ENCODE data around the gene SMIM41. TPM values are rescaled to one million over a fixed set of nuclear protein-coding genes. Genes with fewer than 3 reads are reported as not detected.

SMIM41 gene
- total and polyA plus RNA-seq, 10 of the 15 experiments (the other 5 are each of a cell fraction or from before 2014, with no cell fraction given) = not detected

DNA sequence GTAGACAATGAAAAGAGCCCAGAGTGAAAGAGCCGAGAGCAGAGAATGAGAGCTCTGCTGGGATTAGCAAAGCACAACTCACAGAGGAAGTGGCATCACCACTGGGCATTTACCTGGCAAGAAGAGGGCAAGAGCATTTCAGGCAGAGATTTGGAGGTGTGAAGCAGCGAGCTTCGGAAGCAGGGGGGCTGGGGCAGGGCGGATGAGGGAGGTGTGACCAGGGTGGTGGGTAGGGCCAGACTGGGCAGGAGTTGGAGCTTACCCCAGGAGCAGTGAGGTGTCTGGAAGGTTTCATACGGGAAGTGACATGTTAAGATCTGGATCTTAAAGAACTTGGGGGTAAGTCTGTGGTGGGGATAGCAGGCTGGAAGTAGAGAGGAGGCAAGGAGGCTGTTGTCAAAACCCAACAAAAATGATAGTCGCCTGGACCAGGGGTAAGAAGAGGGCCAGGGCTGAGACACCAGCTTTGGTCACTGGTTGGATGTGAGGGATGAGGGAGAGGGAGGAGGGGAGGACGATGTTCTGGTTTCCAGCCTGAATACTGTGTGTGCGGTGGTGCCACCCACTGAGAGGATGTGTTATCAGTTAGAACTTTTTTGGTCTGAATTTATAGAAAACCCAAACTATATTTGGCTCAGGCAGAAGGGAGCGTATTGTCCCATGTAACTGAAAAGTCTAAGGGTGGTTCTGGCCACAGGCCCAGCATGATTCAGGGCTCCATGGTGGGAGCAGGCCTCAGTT is 5.2 kb downstream of the SMIM41 start:
- 73% methylated on average over 9 of the region's 9 CpGs for WGBS (ENCODE audit: insufficient coverage, insufficient replicate concordance, low lambda C conversion rate, missing lambda C conversion rate)
- TF ChIP-seq, protein P1, sequence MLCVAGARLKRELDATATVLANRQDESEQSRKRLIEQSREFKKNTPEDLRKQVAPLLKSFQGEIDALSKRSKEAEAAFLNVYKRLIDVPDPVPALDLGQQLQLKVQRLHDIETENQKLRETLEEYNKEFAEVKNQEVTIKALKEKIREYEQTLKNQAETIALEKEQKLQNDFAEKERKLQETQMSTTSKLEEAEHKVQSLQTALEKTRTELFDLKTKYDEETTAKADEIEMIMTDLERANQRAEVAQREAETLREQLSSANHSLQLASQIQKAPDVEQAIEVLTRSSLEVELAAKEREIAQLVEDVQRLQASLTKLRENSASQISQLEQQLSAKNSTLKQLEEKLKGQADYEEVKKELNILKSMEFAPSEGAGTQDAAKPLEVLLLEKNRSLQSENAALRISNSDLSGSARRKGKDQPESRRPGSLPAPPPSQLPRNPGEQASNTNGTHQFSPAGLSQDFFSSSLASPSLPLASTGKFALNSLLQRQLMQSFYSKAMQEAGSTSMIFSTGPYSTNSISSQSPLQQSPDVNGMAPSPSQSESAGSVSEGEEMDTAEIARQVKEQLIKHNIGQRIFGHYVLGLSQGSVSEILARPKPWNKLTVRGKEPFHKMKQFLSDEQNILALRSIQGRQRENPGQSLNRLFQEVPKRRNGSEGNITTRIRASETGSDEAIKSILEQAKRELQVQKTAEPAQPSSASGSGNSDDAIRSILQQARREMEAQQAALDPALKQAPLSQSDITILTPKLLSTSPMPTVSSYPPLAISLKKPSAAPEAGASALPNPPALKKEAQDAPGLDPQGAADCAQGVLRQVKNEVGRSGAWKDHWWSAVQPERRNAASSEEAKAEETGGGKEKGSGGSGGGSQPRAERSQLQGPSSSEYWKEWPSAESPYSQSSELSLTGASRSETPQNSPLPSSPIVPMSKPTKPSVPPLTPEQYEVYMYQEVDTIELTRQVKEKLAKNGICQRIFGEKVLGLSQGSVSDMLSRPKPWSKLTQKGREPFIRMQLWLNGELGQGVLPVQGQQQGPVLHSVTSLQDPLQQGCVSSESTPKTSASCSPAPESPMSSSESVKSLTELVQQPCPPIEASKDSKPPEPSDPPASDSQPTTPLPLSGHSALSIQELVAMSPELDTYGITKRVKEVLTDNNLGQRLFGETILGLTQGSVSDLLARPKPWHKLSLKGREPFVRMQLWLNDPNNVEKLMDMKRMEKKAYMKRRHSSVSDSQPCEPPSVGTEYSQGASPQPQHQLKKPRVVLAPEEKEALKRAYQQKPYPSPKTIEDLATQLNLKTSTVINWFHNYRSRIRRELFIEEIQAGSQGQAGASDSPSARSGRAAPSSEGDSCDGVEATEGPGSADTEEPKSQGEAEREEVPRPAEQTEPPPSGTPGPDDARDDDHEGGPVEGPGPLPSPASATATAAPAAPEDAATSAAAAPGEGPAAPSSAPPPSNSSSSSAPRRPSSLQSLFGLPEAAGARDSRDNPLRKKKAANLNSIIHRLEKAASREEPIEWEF (IDR thresholded peaks at IDR 0.05; ENCODE audit: insufficient replicate concordance, low read depth, low read length) = no peak
- TF ChIP-seq, protein P2, sequence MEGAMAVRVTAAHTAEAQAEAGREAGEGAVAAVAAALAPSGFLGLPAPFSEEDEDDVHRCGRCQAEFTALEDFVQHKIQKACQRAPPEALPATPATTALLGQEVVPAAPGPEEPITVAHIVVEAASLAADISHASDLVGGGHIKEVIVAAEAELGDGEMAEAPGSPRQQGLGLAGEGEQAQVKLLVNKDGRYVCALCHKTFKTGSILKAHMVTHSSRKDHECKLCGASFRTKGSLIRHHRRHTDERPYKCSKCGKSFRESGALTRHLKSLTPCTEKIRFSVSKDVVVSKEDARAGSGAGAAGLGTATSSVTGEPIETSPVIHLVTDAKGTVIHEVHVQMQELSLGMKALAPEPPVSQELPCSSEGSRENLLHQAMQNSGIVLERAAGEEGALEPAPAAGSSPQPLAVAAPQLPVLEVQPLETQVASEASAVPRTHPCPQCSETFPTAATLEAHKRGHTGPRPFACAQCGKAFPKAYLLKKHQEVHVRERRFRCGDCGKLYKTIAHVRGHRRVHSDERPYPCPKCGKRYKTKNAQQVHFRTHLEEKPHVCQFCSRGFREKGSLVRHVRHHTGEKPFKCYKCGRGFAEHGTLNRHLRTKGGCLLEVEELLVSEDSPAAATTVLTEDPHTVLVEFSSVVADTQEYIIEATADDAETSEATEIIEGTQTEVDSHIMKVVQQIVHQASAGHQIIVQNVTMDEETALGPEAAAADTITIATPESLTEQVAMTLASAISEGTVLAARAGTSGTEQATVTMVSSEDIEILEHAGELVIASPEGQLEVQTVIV (IDR thresholded peaks at IDR 0.05; ENCODE audit: borderline replicate concordance, partially characterized antibody) = no peak
- no peak for TF ChIP-seq GATAD2B (conservative IDR thresholded peaks at IDR 0.05; ENCODE audit: low read depth)
- TF ChIP-seq POU2F2 (IDR thresholded peaks at IDR 0.05; ENCODE audit: borderline replicate concordance, low read depth, low read length) = no peak
- TF ChIP-seq, protein P3, sequence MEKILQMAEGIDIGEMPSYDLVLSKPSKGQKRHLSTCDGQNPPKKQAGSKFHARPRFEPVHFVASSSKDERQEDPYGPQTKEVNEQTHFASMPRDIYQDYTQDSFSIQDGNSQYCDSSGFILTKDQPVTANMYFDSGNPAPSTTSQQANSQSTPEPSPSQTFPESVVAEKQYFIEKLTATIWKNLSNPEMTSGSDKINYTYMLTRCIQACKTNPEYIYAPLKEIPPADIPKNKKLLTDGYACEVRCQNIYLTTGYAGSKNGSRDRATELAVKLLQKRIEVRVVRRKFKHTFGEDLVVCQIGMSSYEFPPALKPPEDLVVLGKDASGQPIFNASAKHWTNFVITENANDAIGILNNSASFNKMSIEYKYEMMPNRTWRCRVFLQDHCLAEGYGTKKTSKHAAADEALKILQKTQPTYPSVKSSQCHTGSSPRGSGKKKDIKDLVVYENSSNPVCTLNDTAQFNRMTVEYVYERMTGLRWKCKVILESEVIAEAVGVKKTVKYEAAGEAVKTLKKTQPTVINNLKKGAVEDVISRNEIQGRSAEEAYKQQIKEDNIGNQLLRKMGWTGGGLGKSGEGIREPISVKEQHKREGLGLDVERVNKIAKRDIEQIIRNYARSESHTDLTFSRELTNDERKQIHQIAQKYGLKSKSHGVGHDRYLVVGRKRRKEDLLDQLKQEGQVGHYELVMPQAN (conservative IDR thresholded peaks at IDR 0.05) = no peak
- TF ChIP-seq, protein P4, sequence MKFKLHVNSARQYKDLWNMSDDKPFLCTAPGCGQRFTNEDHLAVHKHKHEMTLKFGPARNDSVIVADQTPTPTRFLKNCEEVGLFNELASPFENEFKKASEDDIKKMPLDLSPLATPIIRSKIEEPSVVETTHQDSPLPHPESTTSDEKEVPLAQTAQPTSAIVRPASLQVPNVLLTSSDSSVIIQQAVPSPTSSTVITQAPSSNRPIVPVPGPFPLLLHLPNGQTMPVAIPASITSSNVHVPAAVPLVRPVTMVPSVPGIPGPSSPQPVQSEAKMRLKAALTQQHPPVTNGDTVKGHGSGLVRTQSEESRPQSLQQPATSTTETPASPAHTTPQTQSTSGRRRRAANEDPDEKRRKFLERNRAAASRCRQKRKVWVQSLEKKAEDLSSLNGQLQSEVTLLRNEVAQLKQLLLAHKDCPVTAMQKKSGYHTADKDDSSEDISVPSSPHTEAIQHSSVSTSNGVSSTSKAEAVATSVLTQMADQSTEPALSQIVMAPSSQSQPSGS (IDR thresholded peaks at IDR 0.05; ENCODE audit: low read length) = no peak

More for the DNA sequence above, 5.2 kb downstream of the SMIM41 start:
- Histone ChIP-seq H3K27me3 (replicated peaks in 1 of 2; ENCODE audit: control insufficient read depth in 2 of 2, insufficient read depth in 2 of 2, low read length in 1 of 2) (no peaks in the 10 kb centered on the region; a peak in 1 of 4 replicates), H3K4me1 (ENCODE audit: control insufficient read depth, insufficient read depth, low read length) (peaks cover 22% of the 10 kb centered on the region), H3K36me3 (ENCODE audit: control insufficient read depth in 2 of 2, insufficient read depth in 2 of 2, low read length in 1 of 2) (peaks cover 0 to 2% of the 10 kb centered on the region in 2 experiments; a peak in 2 of 4 replicates), H3K9me3 (replicated peaks; ENCODE audit: control insufficient read depth, insufficient read depth, low read length) (no peaks in the 10 kb centered on the region), H3K9ac (ENCODE audit: control insufficient read depth, insufficient read depth, low read length) (no peak overlapping the region), H3K4me2 (ENCODE audit: control insufficient read depth, insufficient read depth) (no peak overlapping the region), H4K20me1 (ENCODE audit: control insufficient read depth, insufficient read depth) (no peaks in the 10 kb centered on the region), H2AFZ (ENCODE audit: control insufficient read depth, low read depth, low read length) (no peak overlapping the region), H3K27ac (ENCODE audit: control insufficient read depth, insufficient read depth) (no peak overlapping the region), H3K4me3 (no peak overlapping the region), H3K79me2 (ENCODE audit: control insufficient read depth, insufficient read depth, low read length) (no peaks in the 10 kb centered on the region)
- ChIA-PET RAD21 (ENCODE audit: unreplicated experiment) (interaction anchor here (0.9 to 5.8 kb wide), 6 partner anchors 10 to 62 kb away, joined by 3 to 88 read pairs (median 3); partner anchors contain the start of gene ATG101), CTCF (interaction anchor here (0.6 to 13.1 kb wide), 12 partner anchors 9 to 107 kb away, joined by 3 to 622 read pairs (median 6); partner anchors contain the start of gene ATG101), SMC1A (ENCODE audit: uncharacterized antibody, unreplicated experiment) (interaction anchor here (0.6 to 12.5 kb wide), 5 partner anchors 9 to 739 kb away, joined by 3 to 322 read pairs (median 5); no protein-coding TSS in a partner anchor), POLR2A (interaction anchor here (1.2 kb wide), 1 partner anchor 52 kb away, joined by 4 read pairs; no protein-coding TSS in a partner anchor)
- intact Hi-C loops (cut with micrococcal nuclease; ENCODE audit: unreplicated experiment) = no loop called here
- DNase-seq (ENCODE audit: low read depth, low spot score) (no peak), FAIRE-seq (no peak), ATAC-seq (no peak)
- no TSS peak for BruUV-seq (replicated peaks)
- in situ Hi-C loops (cut with MboI) = loop anchor here (5.0 kb wide), 1 partner anchor 57 kb away; no protein-coding TSS in a partner anchor
